Ovary (tissue), 10 donors: ENCODE data around the gene RCCD1. TPM values are rescaled to one million over a fixed set of nuclear protein-coding genes. Genes with fewer than 3 reads are reported as not detected.
A peak's percentile ranks its signal among the peaks of the same experiment; 100 is the strongest.

Experiments used
- DNase-seq, 5 donors: peaks; one replicate each; pipeline ENCODE4 v3.0.0-alpha.2; 2019 to 2020
- H3K27ac ChIP-seq, 2 donors: fragments of 200-600 bp; one replicate each; pipeline versions ENCODE4 v1.5.1 to v1.8.0; 2019 to 2022
- H3K27me3 ChIP-seq: fragments of 200-600 bp; one replicate; pipeline ENCODE4 v1.8.0; 2022
- H3K36me3 ChIP-seq: fragments of 200-600 bp; sonication (generic); one replicate; pipeline ENCODE4 v1.5.1; 2019
- H3K4me1 ChIP-seq: one replicate; pipeline ENCODE4 v1.8.1; 2013; ENCODE audit warnings: mild to moderate bottlenecking, moderate library complexity; ENCODE audit not compliant: insufficient read depth
- H3K4me3 ChIP-seq: fragments of 200-600 bp; sonication (generic); one replicate; pipeline ENCODE4 v1.5.1; 2017
- H3K9me3 ChIP-seq, 2 donors: fragments of 200-600 bp in 1 of 2; sonication (generic) in 1 of 2; one replicate each; pipeline versions ENCODE4 v1.5.1 to v1.8.1; 2013 to 2019; ENCODE audit warnings: mild to moderate bottlenecking in 1 of 2, moderate library complexity in 1 of 2
- EP300 ChIP-seq: sonication (generic); formaldehyde crosslinking; IDR thresholded peaks from one replicate; pipeline ENCODE4 v1.6.1; 2017; ENCODE audit warnings: antibody characterized with exemption
- POLR2A ChIP-seq: fragments of 450-650 bp; IDR thresholded peaks from one replicate; pipeline ENCODE4 v1.6.1; 2017; ENCODE audit warnings: antibody characterized with exemption, mild to moderate bottlenecking, moderate library complexity
- WGBS, 3 donors: extraction: QIAGEN DNeasy Blood & Tissue Kit in 1 of 3; methylation state at CpG; one replicate each; pipeline versions ENCODE4 v1.1.5 to v1.1.7; 2013 to 2017; 5-methylcytosine and 5-hydroxymethylcytosine counted together
- intact Hi-C, 4 donors: fragments of 100-400 bp; cut with DNase I; formaldehyde crosslinking; loops; one replicate each; pipeline versions ENCODE4 v1.11.0 to v1.15.1; 2022 to 2023
- long read RNA-seq, 3 donors: library from polyadenylated mRNA in 2 of 3; unstranded in 2 of 3; transcript quantifications; one replicate each; pipeline ENCODE4 v2.0.0 and lab custom pipeline, GENCODE V29; 2021 to 2026
- polyA plus RNA-seq, 2 donors: library from polyadenylated mRNA; stranded (reverse); fragments of 200-250 nt in 1 of 2; fragments of 350-450 nt in 1 of 2; fragmentation: Illumina TruSeq in 1 of 2; extraction: RNeasy Lipid Tissue Mini Kit (QIAGEN cat#74804) in 1 of 2; gene quantifications; one replicate each; pipeline ENCODE4 v1.2.3, GENCODE V29; 2013 to 2014
- total RNA-seq, 7 donors: library from RNA; depleted of rRNA in 2 of 7; stranded (reverse); fragments of >200 nt in 2 of 7; fragmentation: NEBNext Ultra II Directional in 3 of 7; extraction: Animal tissue kit (Norgen Biotek cat#: 25700) in 3 of 7; gene quantifications; one replicate each; pipeline versions ENCODE4 v1.1.0 to v1.2.4, GENCODE V29; 2016 to 2023
- TF ChIP-seq, protein P1 (sequence below), 3 donors: fragments of 450-650 bp in 2 of 3; fragments of 200-600 bp in 1 of 3; IDR thresholded peaks; one replicate each; pipeline versions ENCODE4 v1.5.1 to v1.8.0; 2016 to 2022; ENCODE audit warnings: antibody characterized with exemption in 3 of 3, mild to moderate bottlenecking in 1 of 3
- donor health status: DM: no; HTN: no; CAD: no; lungs with moderate emphysema.
- donor health status: DM: no; HTN: no; CAD: no.
- donor health status: Bipolar disorder and iron deficiency.
- donor health status: DM: yes; HTN: yes; CAD: no.
- donor health status: DM: no; HTN: no; CAD: no.
- donor health status: DM: yes; HTN: yes; CAD: no.

The RCCD1 gene, protein sequence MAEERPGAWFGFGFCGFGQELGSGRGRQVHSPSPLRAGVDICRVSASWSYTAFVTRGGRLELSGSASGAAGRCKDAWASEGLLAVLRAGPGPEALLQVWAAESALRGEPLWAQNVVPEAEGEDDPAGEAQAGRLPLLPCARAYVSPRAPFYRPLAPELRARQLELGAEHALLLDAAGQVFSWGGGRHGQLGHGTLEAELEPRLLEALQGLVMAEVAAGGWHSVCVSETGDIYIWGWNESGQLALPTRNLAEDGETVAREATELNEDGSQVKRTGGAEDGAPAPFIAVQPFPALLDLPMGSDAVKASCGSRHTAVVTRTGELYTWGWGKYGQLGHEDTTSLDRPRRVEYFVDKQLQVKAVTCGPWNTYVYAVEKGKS
- 10 to 100 TPM in 6 of 7 donors, 1 to 10 TPM in 1; 8.8 to 15.6 (median 13.5) TPM for total RNA-seq
- 10 to 100 TPM in 1 of 2 donors, 1 to 10 TPM in 1; 8.7 to 13.0 TPM for polyA plus RNA-seq
- long read RNA-seq, donor 1, partial matches to known transcripts, result 56 of 66 reads
- long read RNA-seq, donor 1, other reads (novel, unspliced or antisense), result 9 of 66 reads
- long read RNA-seq, donor 2, partial matches to known transcripts, result 0 of 1 reads
- long read RNA-seq, donor 2, other reads (novel, unspliced or antisense), result 0 of 1 reads
- long read RNA-seq, donor 3, transcript RCCD1-201 (8 exons, 2,689 nt), result major isoform, 5 of 46 reads
- long read RNA-seq, donor 3, partial matches to known transcripts, result 36 of 46 reads
- long read RNA-seq, donor 3, other reads (novel, unspliced or antisense), result 5 of 46 reads

DNA sequence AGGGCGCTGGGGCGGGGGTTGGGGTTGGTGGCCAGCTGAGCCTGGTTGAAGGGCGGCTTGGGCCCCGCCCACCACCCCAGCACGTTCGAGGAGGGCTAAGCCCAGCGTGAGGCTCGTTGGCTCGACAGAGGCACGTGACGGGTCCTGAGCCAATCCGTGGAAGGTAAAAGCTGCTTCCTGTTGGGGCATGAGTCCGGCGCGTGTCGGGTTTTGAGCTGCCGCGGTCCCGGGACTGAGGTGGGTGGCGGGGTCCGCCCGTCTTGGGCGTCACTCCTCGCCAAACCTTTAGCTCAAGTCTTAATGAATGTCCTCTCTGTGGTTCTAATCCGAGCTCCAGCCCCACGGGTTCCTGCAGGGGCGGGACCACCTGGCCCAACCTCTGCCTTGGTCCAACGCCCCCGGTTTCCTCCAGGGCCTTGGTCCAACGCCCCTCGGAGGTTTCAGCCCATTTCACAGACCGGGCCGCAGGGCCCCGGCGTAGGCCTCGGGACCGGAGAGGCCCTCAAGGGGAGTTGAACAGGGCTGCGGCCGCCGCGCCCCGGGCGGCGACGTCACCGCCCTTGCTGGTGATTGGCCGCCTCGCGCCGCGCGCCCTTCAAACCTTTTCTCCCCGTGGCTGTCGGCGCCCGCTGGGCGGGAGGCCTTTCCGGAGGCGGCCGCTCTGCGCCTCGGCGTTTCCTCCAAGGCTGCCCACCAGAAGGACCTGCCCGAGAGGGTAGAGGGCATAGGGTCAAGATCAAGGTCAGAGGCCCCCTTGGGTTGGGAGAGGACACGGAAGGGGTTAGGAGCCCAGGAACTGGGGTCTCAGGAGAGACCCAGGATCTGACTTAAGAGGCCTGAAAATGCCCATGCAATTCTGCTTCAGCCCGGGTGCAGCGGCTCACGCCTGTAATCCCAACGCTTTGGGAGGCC is at the start of gene RCCD1:
Gene RCCD1, plus strand, starts transcription at position 173 of the 912 bp plus-strand sequence. CDS start 1,851 bp downstream, outside the sequence.
- peak; percentile 56 for TF ChIP-seq POLR2A
- no peak for TF ChIP-seq EP300
- peak; percentile 92 to 95 (median 93) for DNase-seq
- Histone ChIP-seq H3K9me3 (no peaks in the 10 kb centered on the region), H3K27ac (peak within 1 kb of the TSS; percentile 78 to 80), H3K4me1 (peaks cover 7% of the 10 kb centered on the region), H3K27me3 (no peaks in the 10 kb centered on the region), H3K36me3 (no peaks in the 10 kb centered on the region), H3K4me3 (peak within 1 kb of the TSS; percentile 61)
- WGBS, 3 donors, result 2% methylated on average over 69 of the region's 69 CpGs
- intact Hi-C loops, result loop anchor here in 2 of 4 donors (5.0 to 10.0 kb wide), 2 partner anchors 317 to 320 kb away; no protein-coding TSS in a partner anchor

DNA sequence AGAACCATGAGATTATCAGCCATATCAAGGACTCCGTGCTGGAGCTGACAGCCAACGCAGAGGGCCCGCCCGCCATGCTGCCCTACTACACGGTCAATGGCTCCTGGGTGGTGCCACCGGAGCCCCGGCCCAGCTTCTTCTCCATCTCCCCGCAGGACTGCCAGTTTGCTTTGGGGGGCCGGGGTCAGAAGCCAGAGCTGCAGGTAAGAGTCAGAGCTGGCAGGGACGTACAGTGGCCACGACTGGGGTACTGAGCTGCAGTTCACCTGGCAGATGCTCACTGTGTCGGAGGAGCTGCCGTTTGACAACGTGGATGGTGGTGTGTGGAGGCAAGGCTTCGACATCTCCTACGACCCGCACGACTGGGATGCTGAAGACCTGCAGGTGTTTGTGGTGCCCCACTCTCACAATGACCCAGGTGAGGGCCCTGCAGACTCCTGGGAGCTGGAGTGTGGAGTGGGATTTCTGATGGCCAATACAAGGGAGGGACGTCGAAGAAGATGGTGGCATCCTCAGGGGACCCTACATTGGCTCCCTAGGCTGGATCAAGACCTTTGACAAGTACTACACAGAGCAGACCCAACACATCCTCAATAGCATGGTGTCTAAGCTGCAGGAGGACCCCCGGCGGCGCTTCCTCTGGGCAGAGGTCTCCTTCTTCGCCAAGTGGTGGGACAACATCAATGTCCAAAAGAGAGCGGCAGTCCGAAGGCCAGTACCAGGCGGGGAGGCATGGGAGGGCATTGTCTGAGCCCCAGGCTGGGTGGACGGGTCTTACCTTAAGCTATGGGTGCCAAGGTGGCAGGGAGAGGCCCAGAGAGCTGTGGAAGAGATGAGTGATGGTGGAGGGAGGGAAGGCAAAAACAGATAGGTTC is 49.1 kb upstream of the RCCD1 start:
- Histone ChIP-seq H3K9me3 (no peaks in the 10 kb centered on the region), H3K27me3 (no peaks in the 10 kb centered on the region), H3K27ac (no peak overlapping the region), H3K4me1 (peaks cover 2% of the 10 kb centered on the region), H3K4me3 (no peak overlapping the region), H3K36me3 (no peaks in the 10 kb centered on the region)
- 94 to 95% (median 95%) methylated on average over 27 to 28 of the region's 28 CpGs for WGBS, 3 donors
- intact Hi-C loops, result no loop called here
- no peak for DNase-seq
- TF ChIP-seq EP300 (no peak), POLR2A (no peak)
- TF ChIP-seq, protein P1, sequence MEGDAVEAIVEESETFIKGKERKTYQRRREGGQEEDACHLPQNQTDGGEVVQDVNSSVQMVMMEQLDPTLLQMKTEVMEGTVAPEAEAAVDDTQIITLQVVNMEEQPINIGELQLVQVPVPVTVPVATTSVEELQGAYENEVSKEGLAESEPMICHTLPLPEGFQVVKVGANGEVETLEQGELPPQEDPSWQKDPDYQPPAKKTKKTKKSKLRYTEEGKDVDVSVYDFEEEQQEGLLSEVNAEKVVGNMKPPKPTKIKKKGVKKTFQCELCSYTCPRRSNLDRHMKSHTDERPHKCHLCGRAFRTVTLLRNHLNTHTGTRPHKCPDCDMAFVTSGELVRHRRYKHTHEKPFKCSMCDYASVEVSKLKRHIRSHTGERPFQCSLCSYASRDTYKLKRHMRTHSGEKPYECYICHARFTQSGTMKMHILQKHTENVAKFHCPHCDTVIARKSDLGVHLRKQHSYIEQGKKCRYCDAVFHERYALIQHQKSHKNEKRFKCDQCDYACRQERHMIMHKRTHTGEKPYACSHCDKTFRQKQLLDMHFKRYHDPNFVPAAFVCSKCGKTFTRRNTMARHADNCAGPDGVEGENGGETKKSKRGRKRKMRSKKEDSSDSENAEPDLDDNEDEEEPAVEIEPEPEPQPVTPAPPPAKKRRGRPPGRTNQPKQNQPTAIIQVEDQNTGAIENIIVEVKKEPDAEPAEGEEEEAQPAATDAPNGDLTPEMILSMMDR (IDR thresholded peaks at IDR 0.05), result no peak

DNA sequence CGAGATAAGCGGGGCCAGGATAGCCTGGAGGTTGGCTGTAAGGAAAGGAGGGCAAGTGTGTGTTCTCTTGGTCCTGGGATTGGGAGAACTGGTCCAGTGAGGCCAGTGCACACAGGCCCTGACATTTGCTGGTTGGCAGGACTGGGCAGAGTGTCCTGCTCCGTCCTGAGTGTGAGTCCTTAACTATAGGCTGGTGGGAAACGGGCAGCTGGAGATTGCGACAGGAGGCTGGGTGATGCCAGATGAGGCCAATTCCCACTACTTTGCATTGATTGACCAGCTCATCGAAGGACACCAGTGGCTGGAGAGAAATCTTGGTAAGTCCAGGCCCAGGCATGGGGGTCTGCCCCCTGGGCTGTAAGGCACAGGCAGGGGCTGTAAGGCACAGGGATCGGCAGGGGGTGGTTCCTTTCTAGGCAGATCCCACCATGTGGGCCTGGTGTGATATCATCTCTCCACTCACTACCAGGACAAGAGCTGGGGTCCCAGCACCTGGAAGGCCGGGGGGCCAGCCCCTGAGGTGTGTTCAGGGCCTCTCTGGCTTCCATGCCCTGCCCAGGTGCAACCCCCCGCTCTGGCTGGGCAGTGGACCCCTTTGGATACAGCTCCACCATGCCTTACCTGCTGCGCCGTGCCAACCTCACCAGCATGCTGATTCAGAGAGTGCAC is 48.4 kb upstream of the RCCD1 start:
- no peak for DNase-seq
- Histone ChIP-seq H3K27ac (no peak overlapping the region), H3K4me3 (no peak overlapping the region), H3K9me3 (no peaks in the 10 kb centered on the region), H3K36me3 (no peaks in the 10 kb centered on the region), H3K27me3 (no peaks in the 10 kb centered on the region), H3K4me1 (peaks cover 2% of the 10 kb centered on the region)
- intact Hi-C loops, result no loop called here
- TF ChIP-seq POLR2A, result no peak
- TF ChIP-seq, protein P1 (IDR thresholded peaks at IDR 0.05), result no peak
- WGBS, 3 donors, result 93 to 95% (median 94%) methylated on average over 11 of the region's 11 CpGs
